Measurements from ENCODE around the gene SCO2.

Gene SCO2

GRCh38 chr22:50525104-50525857 is at the start of gene SCO2:
Gene SCO2, minus strand, starts transcription at chr22:50525598. Its CDS starts 1,187 bp downstream, at chr22:50524411.
- peak; percentile 97 to 98 (median 97) for DNase-seq (ENCODE audit: low read depth in 3 of 3)

- DNase-seq (ENCODE audit: low read depth in 3 of 3), result no peak
These were observed 49.0 kb upstream of the SCO2 start for GRCh38 chr22:50574383-50574755.

GRCh38 chr22:50573491-50574382 is 48.3 kb upstream of the SCO2 start:
- DNase-seq (ENCODE audit: low read depth in 3 of 3), result no peak

GRCh38 chr22:50572965-50573364 is 47.6 kb upstream of the SCO2 start:
- no peak for DNase-seq (ENCODE audit: low read depth in 3 of 3)

- DNase-seq (ENCODE audit: low read depth in 3 of 3), result no peak
These were observed 46.1 kb upstream of the SCO2 start for GRCh38 chr22:50571264-50572175.

GRCh38 chr22:50570861-50571260 is 45.5 kb upstream of the SCO2 start:
- DNase-seq (ENCODE audit: low read depth in 3 of 3), result no peak

- DNase-seq (ENCODE audit: low read depth in 3 of 3), result no peak
These were observed 44.6 kb upstream of the SCO2 start for GRCh38 chr22:50569896-50570535.

- DNase-seq (ENCODE audit: low read depth in 3 of 3), result no peak
These were observed 43.7 kb upstream of the SCO2 start for GRCh38 chr22:50569041-50569459.

- no peak for DNase-seq (ENCODE audit: low read depth in 3 of 3)
These were observed 43.2 kb upstream of the SCO2 start for GRCh38 chr22:50568626-50569025.

GRCh38 chr22:50567721-50568252 is 42.4 kb upstream of the SCO2 start:
- no peak for DNase-seq (ENCODE audit: low read depth in 3 of 3)

- DNase-seq (ENCODE audit: low read depth in 3 of 3), result no peak
These were observed 38.9 kb upstream of the SCO2 start for GRCh38 chr22:50564289-50564688.

GRCh38 chr22:50563413-50564160 is 38.2 kb upstream of the SCO2 start:
- DNase-seq (ENCODE audit: low read depth in 3 of 3), result no peak

GRCh38 chr22:50562523-50563412 is 37.4 kb upstream of the SCO2 start, which contains the start of gene SYCE3:
Gene SYCE3, minus strand, starts transcription at chr22:50562919. Its CDS starts 6,514 bp downstream, at chr22:50556405.
- DNase-seq (ENCODE audit: low read depth in 3 of 3), result peak; percentile 94 to 98 (median 95)

GRCh38 chr22:50561401-50562358 is 36.3 kb upstream of the SCO2 start:
- DNase-seq (ENCODE audit: low read depth in 3 of 3), result no peak

- DNase-seq (ENCODE audit: low read depth in 3 of 3), result no peak
These were observed 34.6 kb upstream of the SCO2 start for GRCh38 chr22:50560034-50560433.

- no peak for DNase-seq (ENCODE audit: low read depth in 3 of 3)
These were observed 31.3 kb upstream of the SCO2 start for GRCh38 chr22:50556703-50557102.

- DNase-seq (ENCODE audit: low read depth in 3 of 3), result no peak
These were observed 27.9 kb upstream of the SCO2 start for GRCh38 chr22:50553310-50553709.

- DNase-seq (ENCODE audit: low read depth in 3 of 3), result no peak
These were observed 25.9 kb upstream of the SCO2 start for GRCh38 chr22:50551160-50551752.
